Esophagus muscularis mucosa (tissue), 4 donors: ENCODE measurements around the gene CLIC4. TPM values are rescaled to one million over a fixed set of nuclear protein-coding genes. Genes with fewer than 3 reads are reported as not detected.
"Not testable (repeated sequence)": the region's sequence is repeated elsewhere in the genome, so short reads cannot be mapped to it uniquely, and the experiment has no call there.

Experiments
- DNase-seq: peaks from one replicate; pipeline ENCODE4 v3.0.0-alpha.2; 2017; ENCODE audit errors: extremely low spot score
- H3K27ac ChIP-seq, 4 donors: fragments of 200-600 bp; sonication (generic); replicated peaks in 1 of 4; 1 replicate in 3 of 4; 2 replicates in 1 of 4; pipeline ENCODE4 v1.5.1; 2016 to 2019; ENCODE audit warnings: mild to moderate bottlenecking in 1 of 4
- H3K27me3 ChIP-seq, 4 donors: fragments of 200-600 bp; sonication (generic); one replicate each; pipeline versions ENCODE4 v1.5.1 to v1.6.0; 2016 to 2019
- H3K36me3 ChIP-seq, 4 donors: fragments of 200-600 bp; sonication (generic); one replicate each; pipeline ENCODE4 v1.5.1; 2016 to 2019
- H3K4me1 ChIP-seq, 4 donors: fragments of 200-600 bp; sonication (generic); one replicate each; pipeline ENCODE4 v1.5.1; 2016 to 2019
- H3K4me3 ChIP-seq, 4 donors: fragments of 200-600 bp; sonication (generic); 1 replicate in 2 of 4; 2 replicates in 2 of 4; pipeline ENCODE4 v1.5.1; 2016 to 2019; ENCODE audit warnings: mild to moderate bottlenecking in 4 of 4, moderate library complexity in 1 of 4
- H3K9me3 ChIP-seq, 4 donors: fragments of 200-600 bp; sonication (generic); 1 replicate in 3 of 4; 2 replicates in 1 of 4; pipeline ENCODE4 v1.5.1; 2016 to 2019
- EP300 ChIP-seq: sonication (generic); formaldehyde crosslinking; IDR thresholded peaks from one replicate; pipeline ENCODE4 v1.6.1; 2017; ENCODE audit warnings: antibody characterized with exemption
- POLR2A ChIP-seq: fragments of 450-650 bp; IDR thresholded peaks from one replicate; pipeline ENCODE4 v1.6.1; 2017; ENCODE audit warnings: antibody characterized with exemption, moderate library complexity, mild to moderate bottlenecking, low read depth
- POLR2AphosphoS5 ChIP-seq, 2 donors: sonication (generic); formaldehyde crosslinking; IDR thresholded peaks; one replicate each; pipeline ENCODE4 v1.6.1; 2017; ENCODE audit warnings: antibody characterized with exemption in 2 of 2
- WGBS: methylation state at CpG from one replicate; pipeline ENCODE4 v1.1.5; 2018; 5-methylcytosine and 5-hydroxymethylcytosine counted together
- intact Hi-C: fragments of 100-400 bp; cut with DNase I; formaldehyde crosslinking; loops from one replicate; pipeline ENCODE4 v1.15.1; 2023
- total RNA-seq, 4 donors: library from RNA; depleted of rRNA; stranded (reverse); fragments of >200 nt; gene quantifications; one replicate each; pipeline versions ENCODE4 v1.1.0 to v1.2.1, GENCODE V29; 2016
- TF ChIP-seq, protein P1 (sequence below), 3 experiments: fragments of 200-600 bp in 2 of 3; fragments of 450-650 bp in 1 of 3; sonication (generic) in 2 of 3; IDR thresholded peaks; one replicate each; pipeline ENCODE4 v1.5.1; 2017 to 2019; ENCODE audit warnings: antibody characterized with exemption in 3 of 3, mild to moderate bottlenecking in 2 of 3, moderate library complexity in 1 of 3

The CLIC4 gene
- total RNA-seq, 4 donors from 2014 or later, result 375 to 606 (median 595) TPM

DNA sequence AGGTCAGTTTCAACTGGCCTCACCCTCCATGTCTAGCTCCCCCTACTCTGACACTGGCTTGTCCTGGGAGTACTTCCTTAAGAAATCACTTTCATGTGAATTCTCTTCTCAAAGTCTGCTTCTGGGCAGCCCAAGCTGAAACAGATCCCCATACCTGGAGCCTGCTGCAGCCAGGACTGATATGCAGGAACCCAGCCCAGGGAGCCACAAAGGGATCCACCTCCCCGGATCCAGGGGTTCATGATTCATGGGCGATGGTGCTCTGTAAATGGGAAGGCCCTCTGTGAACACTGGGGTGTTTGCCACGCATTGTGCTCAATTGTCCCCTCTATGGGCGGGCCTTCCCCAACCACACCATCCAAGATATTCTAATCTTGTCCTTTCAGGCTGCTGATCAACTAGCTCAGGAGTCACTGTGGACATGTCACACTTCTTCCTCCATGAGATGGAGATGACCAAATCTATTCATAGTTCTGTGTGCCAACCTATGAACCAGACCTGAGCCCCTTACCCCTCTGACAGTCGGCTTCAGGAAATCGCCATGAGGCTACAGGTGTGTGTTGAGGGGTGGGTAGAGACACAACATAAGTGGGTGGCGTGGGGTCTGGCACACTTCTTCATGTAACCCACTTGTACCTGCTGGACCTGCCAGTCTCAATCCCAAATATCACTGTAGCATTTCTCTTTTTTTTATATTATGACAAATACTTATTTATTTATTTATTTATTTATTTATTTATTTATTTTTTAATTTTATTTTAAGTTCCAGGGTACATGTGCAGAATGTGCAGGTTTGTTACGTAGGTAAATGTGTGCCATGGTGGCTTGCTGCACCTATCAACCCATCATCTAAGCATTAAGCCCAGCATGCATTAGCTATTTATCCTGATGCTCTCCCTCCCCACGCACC lies 143.1 kb downstream of the CLIC4 start:
- intact Hi-C loops, result no loop called here
- no peaks in the 10 kb centered on the region for H3K36me3 ChIP-seq
- no peak for TF ChIP-seq EP300

GRCh38 chr1:24888971-24889676 lies 143.9 kb downstream of the CLIC4 start:
- no peak for DNase-seq
- intact Hi-C loops, result no loop called here
- TF ChIP-seq, protein P1, sequence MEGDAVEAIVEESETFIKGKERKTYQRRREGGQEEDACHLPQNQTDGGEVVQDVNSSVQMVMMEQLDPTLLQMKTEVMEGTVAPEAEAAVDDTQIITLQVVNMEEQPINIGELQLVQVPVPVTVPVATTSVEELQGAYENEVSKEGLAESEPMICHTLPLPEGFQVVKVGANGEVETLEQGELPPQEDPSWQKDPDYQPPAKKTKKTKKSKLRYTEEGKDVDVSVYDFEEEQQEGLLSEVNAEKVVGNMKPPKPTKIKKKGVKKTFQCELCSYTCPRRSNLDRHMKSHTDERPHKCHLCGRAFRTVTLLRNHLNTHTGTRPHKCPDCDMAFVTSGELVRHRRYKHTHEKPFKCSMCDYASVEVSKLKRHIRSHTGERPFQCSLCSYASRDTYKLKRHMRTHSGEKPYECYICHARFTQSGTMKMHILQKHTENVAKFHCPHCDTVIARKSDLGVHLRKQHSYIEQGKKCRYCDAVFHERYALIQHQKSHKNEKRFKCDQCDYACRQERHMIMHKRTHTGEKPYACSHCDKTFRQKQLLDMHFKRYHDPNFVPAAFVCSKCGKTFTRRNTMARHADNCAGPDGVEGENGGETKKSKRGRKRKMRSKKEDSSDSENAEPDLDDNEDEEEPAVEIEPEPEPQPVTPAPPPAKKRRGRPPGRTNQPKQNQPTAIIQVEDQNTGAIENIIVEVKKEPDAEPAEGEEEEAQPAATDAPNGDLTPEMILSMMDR (IDR thresholded peaks at IDR 0.05), result no peak
- no peak for TF ChIP-seq EP300
- TF ChIP-seq POLR2AphosphoS5 (IDR thresholded peaks at IDR 0.05), result no peak
- no peak for TF ChIP-seq POLR2A
- H3K4me3 ChIP-seq, result no peak overlapping the region
- peaks cover 0 to 3% (median under 1%) of the 10 kb centered on the region in 4 donors for H3K9me3 ChIP-seq
- H3K4me1 ChIP-seq, result no peaks in the 10 kb centered on the region
- no peaks in the 10 kb centered on the region for H3K36me3 ChIP-seq
- H3K27ac ChIP-seq, result no peak overlapping the region
- WGBS, result 87% methylated on average over 4 of the region's 4 CpGs
- peaks cover 0 to 37% (median 0%) of the 10 kb centered on the region in 4 donors for H3K27me3 ChIP-seq

More for the DNA sequence above, 143.1 kb downstream of the CLIC4 start:
- Histone ChIP-seq H3K27ac (no peak overlapping the region), H3K4me1 (no peaks in the 10 kb centered on the region), H3K27me3 (peaks cover 0 to 37% (median 0%) of the 10 kb centered on the region in 4 donors), H3K4me3 (no peak overlapping the region), H3K9me3 (peaks cover 0 to 10% (median 4%) of the 10 kb centered on the region in 4 donors)
- 92% methylated on average over 9 of the region's 9 CpGs for WGBS
- no peak for DNase-seq

- Histone ChIP-seq H3K27ac (no peak overlapping the region), H3K4me3 (no peak overlapping the region), H3K27me3 (peaks cover 0 to 37% (median 0%) of the 10 kb centered on the region in 4 donors), H3K9me3 (no peaks in the 10 kb centered on the region), H3K4me1 (no peaks in the 10 kb centered on the region), H3K36me3 (no peaks in the 10 kb centered on the region)
- TF ChIP-seq EP300, result no peak
- no peak for DNase-seq
- intact Hi-C loops, result no loop called here
- 90% methylated on average over 2 of the region's 2 CpGs for WGBS
Observed at GRCh38 chr1:24890887-24891286, 145.6 kb downstream of the CLIC4 start.

DNA sequence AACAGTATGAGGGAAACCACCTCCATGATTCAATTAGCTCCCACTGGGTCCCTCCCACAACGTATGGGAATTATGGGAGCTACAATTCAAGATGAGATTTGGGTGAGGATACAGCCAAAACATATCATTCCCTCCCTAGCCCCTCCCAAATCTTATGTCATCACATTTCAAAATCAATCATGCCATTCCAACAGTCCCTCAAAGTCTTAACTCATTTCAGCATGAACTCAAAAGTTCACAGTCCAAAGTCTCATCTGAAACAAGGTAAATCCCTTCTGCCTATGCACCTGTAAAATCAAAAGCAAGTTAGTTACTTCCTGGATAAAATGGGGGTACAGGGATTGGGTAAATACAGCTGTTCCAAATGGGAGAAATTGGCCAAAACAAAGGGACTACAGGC lies 146.1 kb downstream of the CLIC4 start:
- H3K27me3 ChIP-seq, result peaks cover 0 to 34% (median 0%) of the 10 kb centered on the region in 4 donors
- intact Hi-C loops, H3K36me3 ChIP-seq, H3K4me3 ChIP-seq, DNase-seq, H3K4me1 ChIP-seq, H3K9me3 ChIP-seq, H3K27ac ChIP-seq: not testable (repeated sequence)
- 65% methylated on average over 1 of the region's 1 CpG for WGBS

- Histone ChIP-seq H3K27me3 (peaks cover 0 to 33% (median 0%) of the 10 kb centered on the region in 4 donors), H3K4me3 (no peak overlapping the region), H3K27ac (no peak overlapping the region), H3K36me3 (no peaks in the 10 kb centered on the region), H3K9me3 (no peaks in the 10 kb centered on the region), H3K4me1 (no peaks in the 10 kb centered on the region)
- TF ChIP-seq POLR2A (no peak), POLR2AphosphoS5 (IDR thresholded peaks at IDR 0.05) (no peak), EP300 (no peak)
- TF ChIP-seq, protein P1 (IDR thresholded peaks at IDR 0.05), result no peak
- intact Hi-C loops, result no loop called here
- WGBS, result 95% methylated on average over 1 of the region's 1 CpG
- no peak for DNase-seq
Observed at GRCh38 chr1:24892188-24893153, 147.2 kb downstream of the CLIC4 start.
